GM10847 (cell line): ENCODE data around the gene TMEM54.

Source experiments
- POLR2A ChIP-seq: IDR thresholded peaks from 2 replicates; pipeline ENCODE4 v1.6.1; 2011; ENCODE audit not compliant: insufficient read length; ENCODE audit errors: extremely low read depth

The TMEM54 gene, protein sequence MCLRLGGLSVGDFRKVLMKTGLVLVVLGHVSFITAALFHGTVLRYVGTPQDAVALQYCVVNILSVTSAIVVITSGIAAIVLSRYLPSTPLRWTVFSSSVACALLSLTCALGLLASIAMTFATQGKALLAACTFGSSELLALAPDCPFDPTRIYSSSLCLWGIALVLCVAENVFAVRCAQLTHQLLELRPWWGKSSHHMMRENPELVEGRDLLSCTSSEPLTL

DNA sequence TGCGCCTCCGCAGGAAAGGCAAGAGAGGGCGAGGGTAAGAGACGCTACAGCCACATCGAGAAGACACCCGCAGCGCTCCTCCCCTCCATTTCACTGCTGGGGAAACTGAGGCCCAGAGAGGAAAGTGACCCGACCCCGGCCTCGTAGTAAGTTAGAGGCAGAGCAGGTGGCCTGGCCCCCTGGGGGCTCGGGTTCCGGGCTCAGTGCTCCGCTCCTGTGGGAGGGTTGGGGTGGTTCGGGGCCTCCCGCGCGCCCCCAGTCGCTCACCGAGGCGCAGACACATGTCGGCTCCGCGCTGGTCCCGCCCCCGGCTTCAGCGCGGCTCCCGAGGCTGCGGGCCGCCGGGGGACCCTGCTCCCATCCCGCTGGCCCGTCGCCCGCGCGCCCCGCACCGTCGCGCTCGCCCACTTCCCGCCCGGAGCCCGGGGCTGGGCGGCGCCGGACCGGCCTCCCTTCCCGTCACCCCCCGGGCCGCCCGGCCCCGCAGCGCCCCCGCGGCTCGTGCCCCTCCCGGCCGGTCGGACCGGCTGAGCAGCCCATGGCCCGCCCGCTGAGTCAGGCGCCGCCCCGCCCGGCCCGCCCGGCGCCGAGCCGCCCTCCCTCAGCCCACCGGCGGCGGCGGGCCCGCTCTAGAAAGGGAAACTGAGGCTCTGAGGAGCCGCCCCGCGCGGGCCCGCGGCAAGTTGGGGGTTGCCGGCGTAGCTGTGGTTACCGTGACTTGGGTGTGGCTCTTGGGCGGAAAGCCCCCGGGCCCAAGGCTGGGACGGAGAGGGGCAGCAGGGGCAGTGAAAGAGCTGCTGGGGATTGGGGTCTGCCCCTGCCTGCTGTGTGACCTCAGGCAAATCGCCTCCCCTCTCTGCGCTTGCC lies at the start of gene TMEM54:
TMEM54 (minus strand) TSS at position 434 of the 867 bp plus-strand sequence; CDS start at position 283, 151 bp downstream.
- no peak for TF ChIP-seq POLR2A

DNA sequence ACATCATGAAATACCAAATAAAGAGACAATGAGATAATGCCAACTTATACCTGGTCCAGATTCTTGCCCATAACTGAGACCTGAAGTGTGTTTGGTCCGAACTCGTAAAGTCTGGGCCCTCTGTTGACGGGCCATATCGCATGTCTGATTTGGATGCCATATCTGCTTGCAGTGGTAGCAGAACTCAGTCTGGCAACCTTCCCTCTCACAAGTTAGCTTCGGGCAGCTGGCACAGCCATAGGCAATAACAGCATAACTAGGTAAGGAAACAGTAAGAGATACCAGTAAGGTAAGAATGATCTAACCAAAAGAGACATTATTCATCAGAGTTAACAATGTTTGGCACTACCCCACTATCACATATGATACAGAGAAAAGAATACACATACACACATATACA lies 48.3 kb upstream of the TMEM54 start:
- no peak for TF ChIP-seq POLR2A

DNA sequence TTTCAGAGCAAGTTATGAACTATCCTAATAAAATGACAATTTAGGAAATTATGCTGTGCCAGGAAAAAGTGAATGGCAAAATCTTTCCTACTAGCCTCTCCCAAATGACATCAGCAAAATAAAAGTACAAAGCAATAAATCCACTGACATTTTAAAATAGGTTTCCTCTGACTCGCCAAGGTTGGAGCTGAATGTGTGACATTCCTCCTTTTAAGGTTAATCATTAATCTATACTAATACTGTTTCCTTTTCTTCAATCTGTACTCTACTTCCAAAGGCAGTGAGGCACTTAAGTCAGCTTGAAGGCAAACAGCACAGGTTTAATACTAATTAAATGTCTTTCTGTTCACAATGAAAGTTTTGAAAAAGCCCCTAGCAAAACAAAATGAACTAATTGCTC lies 47.7 kb upstream of the TMEM54 start:
- no peak for TF ChIP-seq POLR2A

DNA sequence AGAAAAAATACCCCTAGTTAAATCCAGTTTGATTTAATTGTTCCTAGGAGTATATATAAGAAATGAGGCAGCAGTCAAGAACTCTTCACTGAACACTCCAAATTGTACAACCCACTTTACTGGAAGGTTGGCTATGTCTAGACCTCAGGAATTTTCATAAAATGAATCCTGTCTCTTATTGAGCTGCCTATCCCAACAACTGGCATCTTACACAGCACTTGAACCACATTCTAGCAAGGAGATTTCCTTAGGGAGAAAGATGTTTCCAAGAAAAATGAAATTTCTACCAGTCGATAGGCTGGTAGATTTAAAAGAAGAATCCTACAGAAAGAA lies 47.2 kb upstream of the TMEM54 start:
- TF ChIP-seq POLR2A = no peak

DNA sequence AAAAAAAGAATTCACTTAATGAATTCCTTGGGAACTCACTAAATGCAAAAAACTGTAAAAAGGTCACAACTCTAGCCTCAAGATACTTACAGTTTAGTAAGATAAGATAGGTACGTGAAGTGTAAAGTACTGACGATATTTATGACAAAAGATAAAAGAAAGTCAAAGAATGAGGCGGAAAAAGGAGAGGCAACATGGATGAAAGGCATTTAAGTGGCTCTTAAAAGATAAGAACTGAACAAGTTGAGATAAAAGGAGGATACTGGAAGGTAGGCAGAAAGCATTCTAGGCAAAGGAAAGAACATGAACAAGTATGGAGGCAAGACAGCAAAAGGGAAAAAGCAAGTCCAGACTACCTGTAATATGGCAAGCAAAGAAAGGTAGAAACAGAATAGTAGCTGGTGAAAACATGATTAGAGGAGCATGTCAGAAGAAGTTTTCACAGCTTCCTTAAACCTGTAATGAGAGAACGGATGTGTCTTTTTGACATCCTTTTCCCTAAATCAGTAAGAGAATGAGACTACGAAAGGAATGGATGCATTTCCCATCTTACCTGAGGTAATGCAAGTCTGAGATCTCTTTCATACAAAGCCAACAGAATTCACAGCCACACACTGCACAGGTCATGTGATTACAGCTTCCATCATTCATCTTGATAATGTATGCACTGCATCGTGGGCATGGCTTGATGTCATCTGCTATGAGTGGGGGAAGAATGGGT lies 46.6 kb upstream of the TMEM54 start:
- no peak for TF ChIP-seq POLR2A

GRCh38 chr1:32946413-32946812 lies 45.2 kb upstream of the TMEM54 start:
- no peak for TF ChIP-seq POLR2A

DNA sequence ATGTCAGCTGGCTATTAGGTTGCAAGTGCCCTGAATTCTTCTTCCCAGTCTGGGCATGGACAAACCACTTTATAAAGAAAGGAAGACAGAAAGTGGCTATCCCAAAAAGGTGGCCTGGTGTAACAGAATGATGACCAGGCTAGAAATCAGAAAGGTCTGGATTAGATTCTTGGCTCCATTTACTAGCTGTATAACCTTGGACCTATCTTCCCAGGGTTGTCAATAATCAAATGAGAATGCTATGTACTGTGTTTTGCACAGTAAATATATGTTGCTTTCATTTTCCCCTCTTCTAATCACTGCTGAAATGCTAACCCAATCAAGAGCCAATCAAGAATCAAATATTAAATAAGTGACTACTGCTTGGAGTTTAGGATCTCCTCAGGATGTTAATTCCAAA lies 43.0 kb upstream of the TMEM54 start:
- no peak for TF ChIP-seq POLR2A

DNA sequence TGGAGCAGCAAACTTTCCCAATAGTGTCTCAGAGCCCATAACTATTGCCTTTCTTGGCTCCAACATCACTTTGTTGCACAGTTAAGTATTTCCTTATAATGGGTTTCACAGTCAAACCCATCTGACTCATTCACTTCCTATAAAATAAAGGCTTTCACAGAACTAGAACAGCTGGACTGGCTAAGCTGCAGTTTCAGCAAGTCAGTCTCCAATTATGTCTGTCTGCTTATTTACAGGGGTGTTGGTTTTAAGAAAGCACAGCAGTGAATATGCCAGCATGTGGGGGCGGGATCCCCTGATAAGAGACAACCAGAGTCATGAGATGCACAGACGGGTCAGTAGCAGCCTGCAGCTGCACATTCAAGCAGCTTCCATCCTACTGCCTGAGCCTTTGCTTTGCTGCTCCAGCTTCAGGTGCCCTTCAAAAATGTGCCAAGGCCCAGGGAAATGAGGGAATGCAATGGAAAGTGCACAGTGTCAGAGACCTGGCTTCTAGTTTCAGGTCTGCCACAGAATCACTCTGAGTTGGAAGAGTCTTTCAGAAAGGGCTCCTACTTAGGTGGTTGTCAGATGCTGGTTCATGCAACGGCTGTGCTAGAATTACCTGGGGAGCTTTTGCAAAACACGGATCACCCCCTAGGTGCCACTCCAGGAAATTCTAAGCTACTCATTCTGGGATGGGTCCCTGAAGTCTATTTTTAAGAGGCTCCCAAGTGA lies 38.6 kb upstream of the TMEM54 start:
- TF ChIP-seq POLR2A = no peak

DNA sequence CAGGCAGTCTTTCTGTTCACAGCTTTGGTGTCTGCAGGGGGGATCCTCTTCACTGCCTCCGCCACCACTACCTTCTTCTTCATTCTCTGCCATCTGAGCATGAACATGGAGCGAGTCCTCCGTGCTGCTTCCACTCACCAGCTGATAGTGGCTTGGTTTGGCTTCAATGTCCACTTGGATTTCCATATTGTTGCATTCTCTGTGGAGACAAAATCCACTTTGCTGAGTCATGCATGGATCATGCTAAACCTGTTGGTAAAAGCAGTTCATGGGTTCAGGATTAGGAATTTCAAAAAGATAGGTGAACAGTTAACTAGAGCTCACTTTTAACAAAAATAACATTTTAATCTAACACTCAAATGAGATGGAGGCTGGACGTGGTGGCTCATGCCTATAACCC lies 35.9 kb upstream of the TMEM54 start:
- no peak for TF ChIP-seq POLR2A

- no peak for TF ChIP-seq POLR2A
Measured at GRCh38 chr1:32934535-32934934, 33.3 kb upstream of the TMEM54 start.

DNA sequence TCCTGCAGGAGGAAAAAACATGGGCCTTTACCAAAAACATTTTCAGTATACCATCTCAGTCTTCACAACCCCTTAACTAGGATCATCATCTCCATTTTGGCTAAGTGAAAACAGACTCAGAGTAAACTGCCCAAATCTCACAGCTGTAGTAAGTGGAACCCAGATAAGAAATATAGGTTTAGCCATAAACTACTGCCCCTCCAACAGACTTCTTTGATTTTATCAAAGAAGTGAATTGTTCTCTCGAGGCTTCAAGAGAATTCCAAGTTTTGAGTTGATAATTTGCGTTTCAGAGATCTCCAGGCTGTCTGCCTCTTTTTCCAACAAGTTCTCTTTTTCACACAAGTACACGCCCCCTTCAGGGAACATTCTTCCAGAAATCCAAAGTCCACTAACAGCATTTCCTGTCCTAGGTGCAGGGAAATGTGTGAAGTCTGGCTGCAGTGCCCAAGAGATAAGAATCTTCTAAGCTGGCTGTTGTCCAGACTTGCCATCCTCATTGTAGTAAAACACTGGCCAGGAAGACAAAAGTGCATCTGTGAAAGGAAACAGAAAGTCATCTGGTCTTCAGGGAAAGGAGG lies 32.6 kb upstream of the TMEM54 start:
- no peak for TF ChIP-seq POLR2A

DNA sequence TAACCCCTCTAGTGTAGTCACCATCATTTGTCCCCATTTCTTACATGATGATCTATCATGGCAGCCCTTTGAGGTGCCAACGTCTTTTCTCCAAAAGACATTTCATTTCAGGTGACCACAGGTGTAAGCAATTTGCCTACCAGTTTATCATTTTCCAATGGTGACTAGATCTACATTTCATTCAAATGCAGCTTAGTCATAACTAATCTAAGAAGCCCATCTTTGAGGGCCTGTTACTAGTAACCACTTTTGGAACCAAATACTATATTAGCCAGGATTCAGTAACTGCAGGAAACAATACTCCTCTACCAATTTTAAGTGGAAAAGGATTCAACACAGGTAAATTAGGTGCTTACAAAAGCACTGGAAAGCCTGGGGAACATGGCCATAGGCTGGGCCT lies 30.6 kb upstream of the TMEM54 start:
- no peak for TF ChIP-seq POLR2A

- no peak for TF ChIP-seq POLR2A
Measured at GRCh38 chr1:32929366-32929765, 28.2 kb upstream of the TMEM54 start.

- TF ChIP-seq POLR2A = no peak
Measured at GRCh38 chr1:32928715-32929114, 27.5 kb upstream of the TMEM54 start.

DNA sequence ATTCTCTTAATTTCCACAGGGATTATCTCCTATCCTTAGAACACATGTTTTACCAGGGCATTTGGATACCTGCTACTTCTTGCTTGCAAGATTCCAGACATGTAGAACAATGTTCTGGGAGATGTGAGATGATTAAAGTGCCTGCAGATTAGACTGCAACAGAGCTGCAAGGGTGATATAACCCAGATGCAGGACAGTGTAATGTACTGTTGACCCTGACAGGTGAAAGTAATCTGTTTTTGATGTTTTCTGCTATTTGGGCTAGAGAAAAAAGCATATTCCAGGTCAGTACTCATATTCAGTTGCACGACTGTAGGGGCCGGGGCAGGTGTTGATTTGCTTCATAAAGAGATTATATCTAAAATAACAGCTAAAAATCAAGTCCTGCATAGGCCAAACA lies 27.1 kb upstream of the TMEM54 start:
- TF ChIP-seq POLR2A = no peak
